Trophoblast cell (in vitro differentiated cells and primary cell): Measurements from ENCODE around the gene FOCAD.

Experiments
- DNase-seq, 2 donors: peaks; one replicate each; pipeline ENCODE4 v3.0.0-alpha.2; 2016
- H2AFZ ChIP-seq: 2 replicates; pipeline ENCODE4 v1.6.1; 2013; ENCODE audit warnings: low read length, moderate library complexity, mild to moderate bottlenecking; ENCODE audit not compliant: insufficient read depth, poor library complexity
- H2AK5ac ChIP-seq: 2 replicates; pipeline ENCODE4 v1.6.1; 2013; ENCODE audit warnings: mild to moderate bottlenecking, low read length
- H2BK120ac ChIP-seq: 2 replicates; pipeline ENCODE4 v1.6.1; 2013; ENCODE audit warnings: low read length, mild to moderate bottlenecking, moderate library complexity; ENCODE audit not compliant: insufficient read depth, poor library complexity
- H2BK12ac ChIP-seq: 2 replicates; pipeline ENCODE4 v1.6.1; 2013; ENCODE audit warnings: mild to moderate bottlenecking, low read length, moderate library complexity
- H2BK5ac ChIP-seq: 2 replicates; pipeline ENCODE4 v1.6.1; 2013; ENCODE audit warnings: low read length, low read depth, moderate library complexity, mild to moderate bottlenecking; ENCODE audit not compliant: poor library complexity
- H3K14ac ChIP-seq: 2 replicates; pipeline ENCODE4 v1.6.1; 2013; ENCODE audit warnings: mild to moderate bottlenecking, low read length
- H3K18ac ChIP-seq: 2 replicates; pipeline ENCODE4 v1.6.1; 2013; ENCODE audit warnings: mild to moderate bottlenecking, low read length
- H3K23ac ChIP-seq: 2 replicates; pipeline ENCODE4 v1.6.1; 2013; ENCODE audit warnings: low read length
- H3K27ac ChIP-seq: 2 replicates; pipeline ENCODE4 v1.5.1; 2013; ENCODE audit warnings: low read depth, mild to moderate bottlenecking, inconsistent platforms, low read length, moderate library complexity
- H3K27me3 ChIP-seq: 2 replicates; pipeline ENCODE4 v1.6.1; 2013; ENCODE audit warnings: inconsistent platforms, mild to moderate bottlenecking, low read length, moderate library complexity; ENCODE audit not compliant: insufficient read depth
- H3K36me3 ChIP-seq, 2 experiments: 1 replicate in 1 of 2; 2 replicates in 1 of 2; pipeline ENCODE4 v1.6.1; 2013; ENCODE audit warnings: low read length in 2 of 2, mild to moderate bottlenecking in 2 of 2, moderate library complexity in 1 of 2; ENCODE audit not compliant: insufficient read depth in 2 of 2, control insufficient read depth in 1 of 2
- H3K4ac ChIP-seq: 2 replicates; pipeline ENCODE4 v1.6.1; 2013; ENCODE audit warnings: low read depth, mild to moderate bottlenecking, low read length, moderate library complexity
- H3K4me1 ChIP-seq, 2 experiments: 1 replicate in 1 of 2; 2 replicates in 1 of 2; pipeline ENCODE4 v1.6.1; 2013; ENCODE audit warnings: low read length in 2 of 2, mild to moderate bottlenecking in 2 of 2, moderate library complexity in 1 of 2; ENCODE audit not compliant: insufficient read depth in 2 of 2, control insufficient read depth in 1 of 2
- H3K4me2 ChIP-seq: 2 replicates; pipeline ENCODE4 v1.6.1; 2013; ENCODE audit warnings: inconsistent platforms, mild to moderate bottlenecking, low read length, moderate library complexity
- H3K4me3 ChIP-seq: 2 replicates; pipeline ENCODE4 v1.5.1; 2013; ENCODE audit warnings: mild to moderate bottlenecking, low read depth, low read length, inconsistent platforms
- H3K79me1 ChIP-seq: one replicate; pipeline ENCODE4 v1.6.1; 2013; ENCODE audit warnings: low read length
- H3K79me2 ChIP-seq: 2 replicates; pipeline ENCODE4 v1.6.1; 2013; ENCODE audit warnings: low read length, mild to moderate bottlenecking; ENCODE audit not compliant: control insufficient read depth, insufficient read depth, poor library complexity
- H3K9ac ChIP-seq: 2 replicates; pipeline ENCODE4 v1.6.1; 2013; ENCODE audit warnings: mild to moderate bottlenecking, low read length
- H3K9me3 ChIP-seq: 2 replicates; pipeline ENCODE4 v1.6.1; 2013; ENCODE audit warnings: low read depth, mild to moderate bottlenecking, control low read depth, inconsistent platforms, low read length; ENCODE audit not compliant: insufficient read depth
- H4K12ac ChIP-seq: 2 replicates; pipeline ENCODE4 v1.6.1; 2013; ENCODE audit warnings: low read depth, mild to moderate bottlenecking, low read length, moderate library complexity
- H4K8ac ChIP-seq: 2 replicates; pipeline ENCODE4 v1.6.1; 2013; ENCODE audit warnings: low read depth, mild to moderate bottlenecking, low read length, moderate library complexity
- H4K91ac ChIP-seq: one replicate; pipeline ENCODE4 v1.6.1; 2013; ENCODE audit warnings: low read depth, mild to moderate bottlenecking, low read length, moderate library complexity
- WGBS: extraction: QIAGEN DNeasy Blood & Tissue Kit; methylation state at CpG from one replicate; pipeline ENCODE4 v1.1.7; 2013; ENCODE audit warnings: missing lambda C conversion rate; ENCODE audit not compliant: insufficient read length, insufficient coverage; ENCODE audit errors: extremely low coverage; 5-methylcytosine and 5-hydroxymethylcytosine counted together

Gene FOCAD

GRCh38 chr9:20788526-20789451 lies 104.7 kb downstream of the FOCAD start:
- WGBS, result no CpG with 5 or more reads among the region's 3 CpGs
- H3K18ac ChIP-seq, result no peak overlapping the region
- no peaks in the 10 kb centered on the region for H3K79me2 ChIP-seq
- H2AK5ac ChIP-seq, result no peak overlapping the region
- no peak overlapping the region for H3K4me2 ChIP-seq
- no peak overlapping the region for H3K4ac ChIP-seq
- H3K36me3 ChIP-seq, result peaks cover 2 to 3% of the 10 kb centered on the region in 2 experiments
- no peaks in the 10 kb centered on the region for H3K9me3 ChIP-seq
- H3K79me1 ChIP-seq, result no peaks in the 10 kb centered on the region
- H2AFZ ChIP-seq, result no peak overlapping the region
- H2BK12ac ChIP-seq, result no peak overlapping the region
- H4K91ac ChIP-seq, result no peak overlapping the region
- no peak overlapping the region for H3K27ac ChIP-seq
- DNase-seq, result no peak
- H4K12ac ChIP-seq, result no peak overlapping the region
- no peak overlapping the region for H3K9ac ChIP-seq
- H3K4me3 ChIP-seq, result no peak overlapping the region
- no peak overlapping the region for H3K14ac ChIP-seq
- no peak overlapping the region for H2BK120ac ChIP-seq
- H2BK5ac ChIP-seq, result no peak overlapping the region
- H3K23ac ChIP-seq, result no peak overlapping the region
- H4K8ac ChIP-seq, result no peak overlapping the region
- no peaks in the 10 kb centered on the region for H3K27me3 ChIP-seq
- peaks cover 0 to 2% of the 10 kb centered on the region in 2 experiments for H3K4me1 ChIP-seq

GRCh38 chr9:20790721-20791120 lies 106.7 kb downstream of the FOCAD start:
- H3K14ac ChIP-seq, result no peak overlapping the region
- no peak overlapping the region for H4K8ac ChIP-seq
- H3K4me1 ChIP-seq, result peaks cover 0 to 2% of the 10 kb centered on the region in 2 experiments
- H2BK120ac ChIP-seq, result no peak overlapping the region
- H2BK5ac ChIP-seq, result no peak overlapping the region
- WGBS, result no CpG with 5 or more reads among the region's 2 CpGs
- H2BK12ac ChIP-seq, result no peak overlapping the region
- H3K18ac ChIP-seq, result no peak overlapping the region
- H2AK5ac ChIP-seq, result no peak overlapping the region
- no peak overlapping the region for H3K23ac ChIP-seq
- H3K79me1 ChIP-seq, result no peaks in the 10 kb centered on the region
- no peak for DNase-seq
- H4K91ac ChIP-seq, result no peak overlapping the region
- H3K9me3 ChIP-seq, result no peaks in the 10 kb centered on the region
- H3K4me3 ChIP-seq, result no peak overlapping the region
- no peaks in the 10 kb centered on the region for H3K27me3 ChIP-seq
- no peaks in the 10 kb centered on the region for H3K79me2 ChIP-seq
- H4K12ac ChIP-seq, result no peak overlapping the region
- H3K36me3 ChIP-seq, result peaks cover 2 to 3% of the 10 kb centered on the region in 2 experiments
- no peak overlapping the region for H3K4ac ChIP-seq
- H3K27ac ChIP-seq, result no peak overlapping the region
- H3K4me2 ChIP-seq, result no peak overlapping the region
- no peak overlapping the region for H3K9ac ChIP-seq
- H2AFZ ChIP-seq, result no peak overlapping the region

DNA sequence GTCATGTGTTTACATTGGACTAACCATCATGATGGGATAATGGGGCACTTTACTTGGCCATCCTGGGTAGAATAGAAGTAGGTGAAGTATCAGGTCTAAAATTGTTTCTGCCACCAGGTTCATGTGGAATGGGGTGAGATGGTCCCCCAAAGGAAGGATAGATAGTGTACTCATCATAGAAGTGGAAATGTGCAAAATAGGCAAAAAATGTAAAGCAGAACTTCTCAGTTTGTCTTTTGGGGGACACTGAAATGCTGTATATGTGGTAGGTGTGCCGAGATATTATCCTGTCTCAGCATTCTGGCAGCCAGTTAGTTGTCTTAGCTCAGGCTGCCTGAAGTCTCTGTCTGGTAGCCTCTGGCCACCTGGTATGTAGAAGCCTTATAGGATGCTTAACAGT lies 107.6 kb downstream of the FOCAD start:
- Histone ChIP-seq H2BK12ac (no peak overlapping the region), H3K4ac (no peak overlapping the region), H3K9me3 (no peaks in the 10 kb centered on the region), H4K12ac (no peak overlapping the region), H3K4me3 (no peak overlapping the region), H4K8ac (no peak overlapping the region), H3K27ac (no peak overlapping the region), H3K18ac (no peak overlapping the region), H2AFZ (no peak overlapping the region), H3K4me2 (no peak overlapping the region), H3K36me3 (peaks cover 2 to 3% of the 10 kb centered on the region in 2 experiments), H3K23ac (no peak overlapping the region), H3K27me3 (no peaks in the 10 kb centered on the region), H3K4me1 (peaks cover 0 to 2% of the 10 kb centered on the region in 2 experiments), H4K91ac (no peak overlapping the region), H3K14ac (no peak overlapping the region), H2BK120ac (no peak overlapping the region), H2AK5ac (no peak overlapping the region), H3K9ac (no peak overlapping the region), H2BK5ac (no peak overlapping the region), H3K79me2 (no peaks in the 10 kb centered on the region), H3K79me1 (no peaks in the 10 kb centered on the region)
- DNase-seq, result no peak
- WGBS, result no CpG with 5 or more reads among the region's 1 CpG

- Histone ChIP-seq H3K9me3 (no peaks in the 10 kb centered on the region), H4K12ac (no peak overlapping the region), H3K23ac (no peak overlapping the region), H3K36me3 (no peaks in the 10 kb centered on the region), H3K4me1 (no peaks in the 10 kb centered on the region), H2BK120ac (no peak overlapping the region), H4K8ac (no peak overlapping the region), H3K4me3 (no peak overlapping the region), H3K14ac (no peak overlapping the region), H3K9ac (no peak overlapping the region), H3K18ac (no peak overlapping the region), H4K91ac (no peak overlapping the region), H3K79me1 (no peaks in the 10 kb centered on the region), H2AFZ (no peak overlapping the region), H3K79me2 (no peaks in the 10 kb centered on the region), H3K4me2 (no peak overlapping the region), H2BK12ac (no peak overlapping the region), H3K27ac (no peak overlapping the region), H2BK5ac (no peak overlapping the region), H3K27me3 (no peaks in the 10 kb centered on the region), H2AK5ac (no peak overlapping the region), H3K4ac (no peak overlapping the region)
- WGBS, result no CpG with 5 or more reads among the region's 11 CpGs
- no peak for DNase-seq
Observed at GRCh38 chr9:20804489-20805250, 120.6 kb downstream of the FOCAD start.
